Fibroblast of skin of left quadriceps (primary cell): Measurements from ENCODE around the gene ZBTB37.
"Not testable (repeated sequence)": the region's sequence is repeated elsewhere in the genome, so short reads cannot be mapped to it uniquely, and the experiment has no call there.

Experiments used
- DNase-seq, 2 experiments: peaks; one replicate each; pipeline ENCODE4 v3.0.0-alpha.2; 2013; ENCODE audit warnings: low read depth in 2 of 2

The ZBTB37 gene, protein sequence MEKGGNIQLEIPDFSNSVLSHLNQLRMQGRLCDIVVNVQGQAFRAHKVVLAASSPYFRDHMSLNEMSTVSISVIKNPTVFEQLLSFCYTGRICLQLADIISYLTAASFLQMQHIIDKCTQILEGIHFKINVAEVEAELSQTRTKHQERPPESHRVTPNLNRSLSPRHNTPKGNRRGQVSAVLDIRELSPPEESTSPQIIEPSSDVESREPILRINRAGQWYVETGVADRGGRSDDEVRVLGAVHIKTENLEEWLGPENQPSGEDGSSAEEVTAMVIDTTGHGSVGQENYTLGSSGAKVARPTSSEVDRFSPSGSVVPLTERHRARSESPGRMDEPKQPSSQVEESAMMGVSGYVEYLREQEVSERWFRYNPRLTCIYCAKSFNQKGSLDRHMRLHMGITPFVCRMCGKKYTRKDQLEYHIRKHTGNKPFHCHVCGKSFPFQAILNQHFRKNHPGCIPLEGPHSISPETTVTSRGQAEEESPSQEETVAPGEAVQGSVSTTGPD

DNA sequence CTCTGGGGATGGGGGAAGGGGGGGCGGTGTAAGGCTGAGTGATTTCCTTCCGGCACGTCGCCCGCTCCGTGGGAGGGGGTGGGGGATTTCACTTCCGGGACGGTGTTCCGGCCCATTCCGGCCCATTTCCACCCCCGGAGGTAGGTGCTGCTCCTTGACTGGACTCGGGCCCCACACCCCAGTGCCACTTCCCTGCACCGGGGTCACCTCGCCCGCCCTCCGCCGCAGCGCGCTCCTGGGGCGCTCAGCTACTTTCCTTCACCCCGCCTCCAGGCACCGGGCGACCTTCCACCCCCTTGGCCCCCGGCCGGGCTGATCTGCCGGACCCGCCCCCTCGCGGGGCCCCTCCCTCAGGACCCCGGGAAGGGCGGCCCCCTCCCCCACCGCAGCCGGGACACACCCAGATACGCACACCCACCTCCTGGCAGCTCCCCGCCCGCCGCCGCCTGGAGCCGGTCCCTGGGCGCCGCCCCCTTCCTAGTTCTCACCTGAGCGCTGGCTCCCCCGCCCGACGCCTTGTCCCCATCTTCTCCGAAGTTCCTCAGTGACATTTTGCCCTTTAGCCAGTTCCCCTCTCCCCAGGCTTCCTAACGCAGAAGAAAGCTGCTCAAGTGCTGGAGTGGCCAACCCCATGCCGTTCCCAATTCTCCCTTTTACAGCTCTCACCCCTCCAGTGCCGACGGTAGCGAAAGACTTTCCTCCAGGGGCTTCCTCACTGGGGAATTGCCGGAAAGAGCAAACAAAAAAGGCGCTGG, at the start of gene ZBTB37:
Gene ZBTB37 (plus strand): TSS at position 115 of the 755 bp plus-strand sequence. CDS start 1,846 bp downstream, outside the sequence.
- peak in 1 of 2 experiments; percentile 17 for DNase-seq

DNA sequence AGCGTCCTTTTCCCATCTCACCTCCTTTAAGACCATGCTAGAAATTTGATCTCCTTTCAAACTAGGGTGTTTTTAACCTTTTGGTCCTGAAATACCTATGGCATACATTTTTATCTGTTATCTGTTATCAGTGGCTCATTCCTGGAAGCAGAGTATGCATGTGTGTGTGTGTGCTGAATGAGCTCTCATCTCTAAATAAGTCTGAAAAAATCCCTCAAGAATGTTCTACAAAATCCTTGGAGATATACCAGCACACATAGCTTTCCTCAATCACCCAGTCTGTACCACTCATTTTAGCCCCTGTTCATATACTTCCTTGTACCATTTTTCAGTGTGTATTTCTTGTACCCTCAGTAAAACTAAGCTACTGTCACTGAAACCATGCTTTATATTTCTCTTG, 49.7 kb upstream of the ZBTB37 start:
- no peak for DNase-seq

DNA sequence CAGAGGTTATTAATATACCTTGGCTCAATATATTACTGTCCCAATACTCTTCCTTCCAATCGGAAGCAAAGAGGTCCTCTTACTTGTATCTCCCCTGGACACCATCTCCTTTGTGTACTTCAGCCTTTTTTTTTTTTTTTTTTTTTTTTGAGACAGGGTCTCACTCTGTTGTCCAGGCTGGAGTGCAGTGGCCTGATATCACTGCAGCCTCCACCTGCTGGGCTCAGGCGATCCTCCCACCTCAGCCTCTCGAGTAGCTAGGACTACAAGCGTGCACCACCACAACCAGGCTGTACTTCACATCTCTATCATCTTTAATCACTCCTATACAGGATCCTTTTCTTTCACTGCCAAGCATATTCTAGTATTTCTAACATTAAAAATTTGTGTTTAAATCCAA, 46.5 kb upstream of the ZBTB37 start:
- no peak for DNase-seq

DNA sequence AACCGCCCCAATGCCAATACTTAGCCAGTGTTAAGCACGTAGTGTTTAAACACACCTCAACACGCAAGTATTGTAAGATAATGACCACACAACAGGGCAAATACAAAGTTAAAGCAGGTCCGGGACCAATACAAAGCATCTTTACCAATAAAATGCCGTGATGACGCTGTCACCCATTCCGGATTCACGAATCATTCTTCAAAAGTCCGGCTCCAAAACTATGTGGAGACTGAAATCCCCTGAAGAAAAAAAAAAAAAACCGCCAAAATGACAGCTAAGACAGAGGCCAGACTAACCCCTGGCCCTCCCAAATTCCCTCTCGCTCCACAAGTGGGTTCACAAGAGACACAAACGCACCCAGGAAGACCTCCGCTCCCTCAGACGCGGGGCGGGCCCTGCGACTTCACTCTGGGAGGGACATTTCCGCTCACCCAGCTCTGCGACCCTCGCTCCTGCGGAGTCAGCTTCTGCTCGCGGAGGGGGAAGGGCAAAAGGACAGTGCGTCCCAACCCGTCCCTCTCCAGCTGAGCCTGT, 44.3 kb upstream of the ZBTB37 start:
- DNase-seq, result peak in 1 of 2 experiments; percentile 0

DNA sequence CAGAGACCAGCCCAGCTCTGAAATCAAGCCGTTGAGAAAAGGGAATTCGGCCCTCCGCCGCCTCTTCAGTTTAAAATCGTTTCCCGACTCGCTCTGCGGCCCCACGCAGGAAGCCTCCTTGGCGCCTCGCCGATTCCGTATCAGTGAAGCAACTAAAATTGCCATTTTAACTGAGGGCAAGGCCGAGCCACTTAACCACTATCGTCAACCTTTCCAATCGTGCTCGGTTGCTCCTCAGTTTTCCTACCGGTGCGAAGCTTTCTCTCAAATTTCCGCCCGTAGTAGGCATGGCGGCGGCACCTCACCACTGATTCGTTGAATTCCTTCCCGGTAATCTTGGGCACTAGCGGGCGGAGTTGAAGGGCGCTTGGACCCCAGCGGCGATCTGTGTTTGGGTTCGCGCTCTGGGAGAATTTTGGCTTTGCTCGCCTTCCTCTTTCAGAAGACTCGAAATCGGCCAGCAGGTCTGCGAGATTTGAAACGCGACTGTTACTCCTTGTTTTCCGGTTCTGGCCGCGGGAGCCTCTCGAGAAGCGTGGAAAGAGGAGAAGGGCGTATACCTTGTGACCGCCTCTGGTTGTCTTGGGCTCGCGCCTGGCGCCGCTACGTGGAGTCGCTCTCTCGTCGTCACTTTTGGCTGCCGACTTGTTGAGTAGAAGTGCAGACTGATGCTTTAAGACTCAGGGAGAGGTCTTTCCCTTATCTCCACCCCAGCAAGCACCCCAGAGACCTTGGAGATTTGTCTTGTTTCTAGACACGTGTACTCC, 43.7 kb upstream of the ZBTB37 start, which contains the start of the genes CENPL and DARS2:
Gene CENPL (minus strand): TSS at position 569 of the 767 bp plus-strand sequence. CDS start 13,584 bp downstream, outside the sequence.
Gene DARS2 (plus strand): TSS at position 359 of the 767 bp plus-strand sequence. CDS start 557 bp downstream, outside the sequence.
- DNase-seq, result peak; percentile 97

DNA sequence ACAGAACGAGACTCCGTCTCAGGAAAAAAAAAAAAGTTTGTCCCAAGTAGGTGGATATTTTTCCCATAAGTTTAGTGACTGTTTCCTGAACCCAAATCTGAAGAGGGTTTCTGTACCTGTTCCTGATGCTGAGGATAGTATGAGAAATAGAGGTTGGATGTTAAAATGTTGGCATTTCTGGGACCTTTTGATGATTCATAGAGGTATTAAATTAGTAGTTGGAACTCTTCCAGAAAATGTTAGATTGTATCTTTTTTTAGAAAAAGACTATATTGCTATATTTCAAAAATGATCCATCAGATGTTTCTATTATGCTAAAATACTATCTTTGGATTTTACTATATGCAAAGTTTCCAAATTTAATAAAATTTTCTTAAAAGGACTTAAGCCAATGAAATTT, 40.6 kb upstream of the ZBTB37 start:
- DNase-seq, result no peak

DNA sequence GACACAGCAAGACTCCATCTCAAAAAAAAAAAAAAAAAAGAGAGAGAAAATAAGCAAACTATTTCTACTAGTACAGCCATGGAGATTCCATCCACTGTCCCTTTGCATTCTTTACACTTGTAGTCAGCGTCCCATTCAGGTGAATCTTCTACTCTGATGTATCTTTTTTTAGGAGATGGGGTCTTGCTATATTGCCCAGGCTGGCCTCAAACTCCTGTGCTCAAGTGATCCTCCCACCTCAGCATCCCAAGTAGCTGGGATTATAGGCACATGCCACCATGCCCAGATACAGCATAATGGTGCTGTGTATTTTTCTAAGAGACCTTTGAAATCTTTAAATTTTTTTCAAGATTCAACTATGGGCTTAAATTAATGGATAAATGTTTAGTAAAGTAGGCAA, 35.4 kb upstream of the ZBTB37 start:
- DNase-seq, result no peak

DNA sequence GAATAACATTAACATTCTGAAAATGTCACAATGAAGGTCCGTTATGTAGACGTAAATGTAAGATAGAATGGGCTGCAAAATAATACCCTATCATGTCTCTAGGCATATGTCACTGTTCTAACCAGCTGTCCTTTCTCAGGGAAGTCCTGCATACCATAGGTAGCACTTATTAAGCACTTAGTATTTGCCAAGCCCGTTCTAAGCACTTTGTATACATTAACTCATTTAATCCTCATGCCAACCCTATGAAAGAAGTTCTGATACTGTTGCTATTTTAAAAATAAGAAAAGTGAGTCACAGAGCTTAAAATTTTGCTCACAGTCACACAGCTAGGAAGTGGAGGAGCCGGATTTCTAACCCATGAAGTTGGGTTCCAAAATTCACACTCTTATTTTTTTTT, 16.1 kb upstream of the ZBTB37 start:
- no peak for DNase-seq

DNA sequence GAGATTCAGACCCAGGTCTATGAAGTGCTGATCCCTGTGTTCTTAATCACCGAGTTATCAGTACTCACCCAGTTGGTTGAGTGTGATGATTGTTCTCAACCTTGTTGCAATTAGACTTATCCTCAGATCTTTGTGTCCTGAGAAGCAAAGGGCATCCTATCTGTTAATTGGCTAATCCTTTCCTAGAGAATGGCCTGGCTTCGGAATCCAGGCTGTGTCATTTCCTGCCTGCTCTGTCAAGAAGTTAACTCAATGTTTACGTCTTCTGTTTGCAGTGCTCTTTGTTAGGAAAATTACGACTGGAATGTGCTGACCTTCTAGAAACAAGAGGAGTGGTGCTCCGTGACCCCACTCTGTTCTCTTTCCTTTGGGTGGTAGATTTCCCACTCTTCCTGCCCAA, 15.1 kb upstream of the ZBTB37 start:
- no peak for DNase-seq

DNA sequence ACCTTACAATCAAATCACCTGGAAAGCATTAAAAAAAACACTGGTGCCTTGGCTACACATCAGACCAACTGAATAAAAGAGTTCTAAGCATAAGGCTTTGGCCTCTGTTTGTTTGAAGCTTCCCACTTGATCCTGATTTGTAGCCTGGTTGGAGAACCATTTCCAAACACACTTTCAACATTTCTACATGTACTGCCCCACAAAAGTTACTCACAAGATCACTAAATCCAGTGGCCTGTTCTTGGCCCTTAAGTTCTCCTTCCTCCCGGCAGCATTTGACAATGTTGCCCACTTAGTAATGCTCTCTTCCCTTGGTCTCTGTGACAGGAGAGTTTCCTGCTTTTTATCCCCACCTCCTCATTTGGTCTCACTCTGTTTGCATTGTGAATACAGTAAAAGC, 12.2 kb upstream of the ZBTB37 start:
- no peak for DNase-seq

DNA sequence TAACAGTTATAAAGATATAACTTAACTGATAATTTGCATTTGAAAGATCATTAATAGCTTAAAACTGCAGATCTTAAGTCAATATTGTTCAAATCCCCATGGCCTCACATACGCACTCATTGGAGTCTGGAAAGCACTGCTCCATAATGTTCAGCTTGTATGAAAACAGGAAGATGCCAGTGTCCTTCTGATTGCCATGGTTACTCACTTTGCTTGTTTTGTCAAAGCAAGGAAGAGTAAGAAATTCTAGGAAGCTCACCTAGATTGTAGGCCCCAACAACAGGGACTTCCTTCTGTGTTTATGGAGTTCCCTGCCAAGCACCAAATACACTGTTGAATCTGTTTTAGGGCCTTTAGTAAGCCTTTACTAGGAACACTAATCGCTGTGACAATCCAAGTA, 11.3 kb upstream of the ZBTB37 start:
- no peak for DNase-seq

DNA sequence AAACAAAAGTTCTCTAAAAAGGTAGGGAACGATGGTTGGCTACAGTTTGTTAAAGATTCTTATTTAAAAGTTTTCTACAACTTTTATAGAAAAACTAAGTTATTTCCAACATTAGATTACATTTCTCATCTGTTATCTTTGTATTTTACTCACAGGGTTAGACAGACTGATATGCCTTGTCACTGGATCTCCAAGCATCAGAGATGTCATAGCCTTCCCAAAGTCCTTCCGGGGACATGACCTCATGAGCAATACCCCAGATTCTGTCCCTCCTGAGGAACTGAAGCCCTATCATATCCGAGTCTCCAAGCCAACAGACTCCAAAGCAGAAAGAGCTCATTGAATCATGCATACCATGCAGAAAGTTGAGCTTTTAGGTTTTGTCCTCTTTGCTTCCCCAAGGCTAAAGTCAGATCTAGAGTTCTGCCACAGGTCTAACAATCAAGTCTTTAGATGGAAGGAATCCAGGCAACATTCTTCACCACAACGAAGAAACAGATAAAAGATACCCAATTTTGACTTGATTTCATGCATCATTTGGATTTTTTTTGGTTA, 10.7 kb upstream of the ZBTB37 start:
- no peak for DNase-seq

DNA sequence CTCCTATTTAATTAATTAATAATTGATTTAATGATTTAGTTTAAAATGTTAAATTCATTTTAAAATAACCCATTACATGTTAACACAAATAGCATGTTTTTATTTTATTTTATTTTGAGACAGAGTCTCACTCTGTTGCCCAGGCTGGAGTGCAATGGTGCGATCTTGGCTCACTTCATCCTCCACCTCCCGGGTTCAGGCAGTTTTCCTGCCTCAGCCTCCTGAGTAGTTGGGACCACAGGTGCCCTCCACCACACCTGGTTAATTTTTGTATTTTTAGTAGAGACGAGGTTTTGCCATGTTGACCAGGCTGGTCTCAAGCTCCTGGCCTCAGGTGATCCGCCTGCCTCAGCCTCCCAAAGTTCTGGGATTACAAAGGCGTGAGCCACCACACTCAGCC, 8.6 kb upstream of the ZBTB37 start:
- not testable (repeated sequence) for DNase-seq

DNA sequence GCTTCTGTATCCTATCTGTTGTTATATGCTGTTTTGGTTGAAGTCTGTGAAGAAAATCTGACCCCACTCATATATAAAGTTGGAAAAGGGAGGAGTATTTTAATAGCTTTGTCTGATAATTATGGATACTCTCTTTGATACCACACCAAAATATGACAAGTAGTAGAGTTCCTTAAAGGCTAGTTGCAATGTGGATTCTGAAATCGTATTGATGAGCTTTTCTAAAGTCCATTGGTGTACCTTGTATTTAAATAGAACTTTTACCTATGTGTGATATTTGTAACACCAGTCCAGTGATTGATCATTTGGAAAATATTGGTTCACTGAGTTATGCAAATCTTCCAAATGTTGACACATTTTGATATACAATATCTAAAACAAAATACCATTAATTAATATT, 8.1 kb upstream of the ZBTB37 start:
- DNase-seq, result no peak

DNA sequence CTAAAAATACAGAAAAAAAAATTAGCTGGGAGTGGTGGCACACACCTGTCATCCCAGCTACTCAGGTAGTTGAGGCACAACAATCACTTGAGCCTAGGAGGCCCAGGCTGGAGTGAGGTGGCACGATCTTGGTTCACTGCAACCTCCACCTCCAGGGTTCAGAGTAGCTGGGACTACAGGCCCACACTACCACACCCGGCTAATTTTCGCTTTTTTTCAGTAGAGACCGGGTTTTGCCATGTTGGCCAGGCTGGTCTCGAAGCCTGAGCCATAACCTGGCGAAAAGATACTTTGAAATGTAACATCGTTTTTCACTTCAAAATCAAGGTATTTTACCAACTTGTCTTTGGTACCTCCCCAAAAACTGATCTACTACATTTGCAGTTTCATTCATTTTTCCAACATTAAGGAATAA, 6.4 kb upstream of the ZBTB37 start:
- DNase-seq, result no peak

DNA sequence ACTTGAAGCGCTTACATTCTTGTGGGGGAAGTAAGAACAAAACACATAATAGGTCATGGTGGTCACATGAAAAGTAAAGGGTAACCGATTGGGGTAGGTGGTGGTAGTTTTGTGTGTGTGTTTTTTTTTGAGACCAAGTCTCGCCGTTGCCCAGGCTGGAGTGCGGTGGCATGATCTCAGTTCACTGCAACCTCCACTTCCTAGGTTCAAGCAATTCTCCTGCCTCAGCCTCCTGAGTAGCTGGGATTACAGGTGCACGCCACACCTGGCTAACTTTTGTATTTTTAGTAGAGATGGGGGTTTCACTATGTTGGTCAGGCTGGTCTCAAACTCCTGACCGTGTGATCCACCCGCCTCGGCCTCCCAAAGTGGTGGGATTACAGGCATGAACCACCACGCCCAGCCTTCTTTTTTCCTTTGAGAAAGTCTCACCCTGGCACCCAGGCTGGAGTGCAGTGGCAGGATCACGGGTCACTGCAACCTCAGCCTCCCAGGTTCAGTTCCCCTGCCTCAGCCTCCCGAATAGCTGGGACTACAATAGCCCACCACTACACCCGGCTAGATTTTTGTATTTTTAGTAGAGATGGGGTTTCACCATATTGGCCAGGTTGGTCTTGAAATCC, 5.9 kb upstream of the ZBTB37 start:
- not testable (repeated sequence) for DNase-seq

DNA sequence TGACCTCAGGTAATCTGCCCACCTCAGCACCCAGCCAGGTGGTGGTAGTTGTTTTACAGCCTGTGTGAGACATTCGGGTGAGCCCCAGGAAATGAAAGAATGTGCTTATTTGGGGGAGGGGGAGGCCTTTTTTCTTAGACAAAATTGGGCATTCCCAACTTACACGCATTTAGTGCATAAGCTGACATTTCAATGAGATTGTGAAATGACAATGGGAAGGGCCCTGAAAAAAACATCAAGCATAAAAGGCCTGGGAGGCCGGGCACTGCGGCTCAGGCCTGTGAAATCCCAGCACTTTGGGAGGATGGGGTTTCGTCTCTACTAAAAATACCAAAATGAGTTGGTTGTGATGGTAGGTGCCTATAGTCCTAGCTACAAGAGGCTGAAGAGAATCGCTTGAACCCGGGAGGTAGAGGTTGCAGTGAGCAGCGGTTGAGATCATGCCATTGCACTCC, 5.4 kb upstream of the ZBTB37 start:
- no peak for DNase-seq

DNA sequence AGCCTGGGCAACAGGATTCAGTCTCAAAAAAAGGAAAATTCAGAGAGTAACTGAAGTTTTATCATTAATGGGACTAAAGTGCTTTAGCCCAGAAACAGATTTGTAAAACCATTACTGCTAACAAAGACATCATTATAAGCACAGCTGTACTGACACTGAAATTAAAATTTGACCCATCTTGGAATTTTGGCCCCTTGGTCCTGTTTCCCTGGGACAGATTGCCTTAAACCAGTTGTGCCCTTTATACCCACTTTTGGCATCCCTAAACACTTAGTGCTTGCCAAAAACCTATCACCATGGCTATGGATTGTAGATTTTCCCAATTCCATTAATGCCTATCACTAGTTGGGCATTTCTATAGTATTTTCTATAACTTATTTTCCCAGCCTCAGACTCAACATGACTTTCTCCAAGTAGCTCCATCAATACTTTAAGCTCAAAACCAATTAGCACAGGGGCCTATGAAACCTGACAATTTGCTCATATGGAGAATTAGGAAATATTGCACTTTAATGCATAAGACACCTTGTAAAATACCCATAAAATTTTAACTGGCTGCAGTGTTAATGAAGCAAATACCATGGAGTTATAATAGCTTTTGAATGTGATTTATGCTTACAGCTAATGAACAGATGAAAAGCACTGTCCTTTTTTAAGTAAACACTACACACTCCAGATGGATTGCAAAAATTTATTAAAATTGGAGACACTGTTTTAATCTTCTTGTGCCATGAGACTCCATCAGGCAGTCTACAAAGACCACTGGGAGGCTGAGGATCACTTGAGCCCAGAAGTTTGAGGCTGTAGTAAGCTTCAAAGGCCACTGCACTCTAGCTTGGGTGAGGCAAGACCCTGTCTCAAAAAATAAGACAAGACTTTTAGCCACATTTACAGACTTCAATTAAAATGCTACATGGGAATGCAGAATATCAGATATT, 4.7 kb upstream of the ZBTB37 start:
- no peak for DNase-seq

DNA sequence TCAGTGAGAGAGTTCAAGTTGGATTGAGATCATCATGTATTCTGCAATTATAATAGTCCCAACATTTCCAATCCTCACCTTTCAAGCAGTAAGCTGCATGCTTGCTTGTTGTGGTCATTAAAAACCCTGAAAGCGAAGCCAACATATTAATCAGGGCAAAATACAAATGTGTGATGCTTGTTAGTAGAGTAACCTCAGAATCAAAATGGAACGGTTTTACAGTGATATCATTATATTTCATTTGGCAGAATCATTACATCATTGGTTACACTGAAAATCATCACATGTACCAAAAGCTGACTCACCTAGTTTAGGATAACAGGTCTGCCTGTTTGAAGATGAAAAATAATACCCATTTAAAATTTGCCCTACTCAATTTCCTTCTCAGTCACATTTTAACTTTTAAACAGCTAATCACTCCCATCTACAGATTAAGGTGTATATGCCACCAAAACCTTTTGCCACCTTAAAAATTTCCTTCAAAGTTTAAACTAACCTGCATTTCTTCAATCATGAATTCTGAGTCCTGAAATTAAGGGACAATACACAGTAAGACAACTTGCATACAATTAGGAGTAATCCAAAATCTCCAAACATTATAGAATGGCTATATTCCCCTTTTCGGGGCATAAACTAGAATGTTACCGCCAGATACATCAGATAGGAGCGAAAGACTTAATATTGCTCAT, 3.9 kb upstream of the ZBTB37 start:
- DNase-seq, result no peak
